ENCODE results near the gene LILRA2.
"Not testable (repeated sequence)": the region's sequence is repeated elsewhere in the genome, so short reads cannot be mapped to it uniquely, and the experiment has no call there.

Gene LILRA2

DNA sequence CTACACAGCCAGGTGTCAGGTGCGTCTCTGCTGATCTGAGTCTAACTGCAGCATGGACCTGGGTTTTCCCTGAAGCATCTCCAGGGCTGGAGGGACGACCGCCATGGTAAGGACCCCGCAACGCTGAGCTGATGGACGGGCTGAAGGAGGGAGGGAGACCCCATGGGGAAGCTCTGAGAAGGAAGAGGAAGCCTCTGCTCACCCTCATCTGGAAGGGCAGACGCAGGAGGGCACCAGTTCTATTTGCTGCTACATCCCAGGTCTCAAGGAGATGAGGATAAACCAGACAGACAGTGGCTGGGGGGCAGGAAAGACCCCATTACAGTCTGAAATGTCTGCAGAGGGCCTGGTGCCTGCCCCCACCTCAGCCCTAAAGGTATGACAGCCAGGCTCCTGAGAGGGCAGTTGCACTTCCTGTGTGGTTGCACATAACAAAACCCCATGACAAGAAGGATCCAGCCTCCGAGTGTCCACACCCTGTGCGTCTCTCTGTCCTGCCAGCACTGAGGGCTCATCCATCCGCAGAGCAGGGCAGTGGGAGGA lies at the start of gene LILRA2:
Gene LILRA2 (plus strand): TSS at position 461 of the 543 bp plus-strand sequence. CDS start 89 bp downstream, outside the sequence.
- DNase-seq: peak; percentile 14

DNA sequence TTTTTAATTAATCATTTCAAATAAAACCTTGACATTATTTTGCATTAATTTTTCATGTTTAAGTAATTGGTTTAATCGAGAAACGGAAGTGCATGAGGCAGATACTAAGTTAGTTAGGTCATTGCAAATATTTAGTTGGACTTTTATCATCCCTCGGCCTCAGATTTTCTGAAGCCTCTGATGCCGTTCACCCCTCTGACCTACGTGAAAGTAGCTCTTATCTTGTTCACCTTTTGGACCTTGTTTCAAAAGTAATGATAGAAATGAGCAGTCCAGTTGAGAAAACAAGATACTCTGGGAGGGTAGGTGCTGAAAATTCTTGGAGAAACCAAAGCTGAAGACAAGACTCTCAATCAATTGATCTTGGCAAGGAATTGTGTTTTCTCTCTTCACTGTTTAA lies 48.0 kb upstream of the LILRA2 start:
- DNase-seq: no peak

DNA sequence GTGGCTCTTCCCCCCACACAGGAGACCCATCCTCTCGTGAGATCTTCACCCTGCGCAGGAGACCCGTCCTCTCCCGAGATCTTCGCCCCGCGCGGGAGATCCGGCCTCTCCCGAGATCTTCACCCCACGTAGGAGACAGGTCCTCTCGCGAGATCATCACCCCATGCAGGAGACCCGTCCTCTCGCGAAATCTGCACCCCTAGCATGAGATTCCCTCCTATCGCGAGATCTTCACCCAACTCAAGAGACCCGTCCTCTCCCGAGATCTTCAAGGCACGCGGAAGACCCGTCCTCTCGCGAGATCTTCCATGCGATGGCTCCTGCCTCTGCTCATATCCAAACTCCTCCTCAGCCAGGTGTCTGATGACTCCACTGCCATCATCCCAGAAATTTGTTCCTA lies 46.6 kb upstream of the LILRA2 start:
- no peak for DNase-seq

DNA sequence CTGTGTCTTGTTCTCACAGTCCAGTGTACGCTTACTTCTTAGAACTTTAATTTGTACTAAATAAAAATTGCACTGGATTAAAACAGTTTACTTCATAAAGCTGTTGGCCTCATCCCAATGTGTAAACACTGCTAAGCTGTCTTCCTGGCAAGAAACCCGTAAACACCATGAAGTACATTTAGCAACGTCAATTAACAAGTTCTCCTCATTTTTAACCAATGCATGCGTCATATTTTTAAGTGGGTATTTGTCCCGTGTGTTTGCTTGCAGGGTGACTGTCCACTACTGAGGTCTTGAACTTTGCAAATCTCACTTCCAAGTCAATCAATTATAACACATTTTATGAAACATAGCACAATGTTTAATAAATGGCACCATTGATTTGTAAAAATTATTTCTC lies 42.7 kb upstream of the LILRA2 start:
- DNase-seq: no peak

DNA sequence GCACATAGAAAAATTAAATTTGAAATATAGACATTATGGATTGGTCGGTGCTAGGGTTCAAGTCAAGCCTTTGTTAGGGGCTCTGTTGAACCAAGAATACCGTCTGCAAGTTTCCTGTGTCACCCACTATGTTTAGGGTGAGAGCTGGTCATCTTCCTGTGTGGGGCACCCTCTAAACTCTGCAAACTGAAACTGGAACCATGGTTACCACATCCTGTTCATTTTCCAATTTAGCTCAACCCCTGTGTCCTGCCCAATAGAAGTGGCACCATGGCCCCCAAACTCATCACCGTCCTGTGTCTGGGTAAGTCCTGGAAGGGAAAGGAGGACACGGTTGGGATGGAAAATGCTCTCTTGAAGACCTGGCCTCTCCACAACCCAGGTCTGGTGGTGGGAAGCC lies 41.1 kb upstream of the LILRA2 start:
- DNase-seq: no peak

DNA sequence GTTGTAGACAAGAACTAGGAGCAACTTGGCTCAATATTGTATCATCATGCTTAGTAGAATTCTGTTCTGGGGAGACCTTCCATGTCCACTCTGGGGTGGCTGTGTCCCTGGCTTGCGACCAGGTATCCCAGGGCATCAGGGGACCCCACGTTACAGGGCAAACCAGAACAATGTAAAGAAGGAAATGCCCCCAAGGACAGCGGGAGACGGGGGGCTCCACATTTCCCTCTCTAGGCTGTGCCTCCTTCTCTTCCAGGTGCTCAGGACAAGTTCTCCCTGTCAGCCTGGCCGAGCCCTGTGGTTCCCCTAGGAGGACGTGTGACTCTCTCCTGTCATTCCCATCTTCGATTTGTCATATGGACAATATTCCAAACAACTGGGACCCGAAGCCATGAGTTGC lies 40.1 kb upstream of the LILRA2 start:
- no peak for DNase-seq

DNA sequence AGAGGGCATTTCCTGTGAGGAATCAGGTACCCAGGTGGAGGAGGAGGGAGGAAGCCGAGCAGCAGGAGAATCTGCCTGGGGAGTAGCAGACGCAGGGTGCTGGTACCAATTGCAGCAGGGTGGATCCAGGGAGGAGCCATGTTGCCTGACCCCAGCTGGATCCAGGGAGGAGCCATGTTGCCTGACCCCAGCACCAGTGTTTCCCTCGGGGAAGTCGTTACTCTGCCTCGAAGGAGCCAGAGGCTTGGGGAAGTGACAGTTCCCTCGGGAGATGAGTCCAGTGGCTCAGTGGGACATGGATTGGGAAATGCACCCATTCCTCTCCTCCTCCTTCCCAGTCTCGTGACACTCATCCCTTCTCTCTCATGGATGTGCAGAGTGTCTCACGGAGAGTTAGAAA lies 39.4 kb upstream of the LILRA2 start:
- no peak for DNase-seq

DNA sequence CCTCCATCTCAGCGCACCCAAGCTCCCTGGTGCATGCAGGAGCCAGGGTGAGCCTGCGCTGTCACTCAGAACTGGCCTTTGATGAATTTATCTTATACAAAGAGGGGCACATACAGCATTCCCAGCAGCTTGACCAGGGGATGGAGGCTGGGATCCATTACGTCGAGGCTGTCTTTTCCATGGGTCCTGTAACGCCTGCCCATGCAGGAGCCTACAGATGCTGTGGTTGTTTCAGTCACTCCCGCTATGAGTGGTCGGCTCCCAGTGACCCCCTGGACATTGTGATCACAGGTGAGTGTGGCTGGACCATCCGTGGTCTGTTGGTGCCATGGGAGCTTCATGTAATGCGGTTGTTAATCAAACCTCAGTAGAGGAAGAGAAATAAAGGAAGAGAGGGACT lies 38.0 kb upstream of the LILRA2 start:
- DNase-seq: no peak

DNA sequence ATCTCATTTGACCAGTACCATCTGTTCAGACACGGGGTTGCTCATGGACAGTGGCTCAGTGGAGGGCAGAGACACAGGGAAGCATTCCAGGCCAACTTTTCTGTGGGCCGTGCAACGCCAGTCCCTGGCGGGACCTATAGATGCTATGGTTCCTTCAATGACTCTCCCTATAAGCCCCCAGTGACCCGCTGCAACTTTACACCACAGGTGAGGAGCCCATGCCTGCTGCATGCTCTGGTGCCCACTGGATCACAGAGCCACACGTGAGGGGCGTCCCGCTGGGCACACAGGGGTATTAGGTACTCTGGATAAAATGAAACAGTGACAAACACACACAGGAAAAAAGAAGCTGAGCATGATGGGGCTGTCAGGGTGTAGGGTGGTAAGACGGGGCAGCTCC lies 36.6 kb upstream of the LILRA2 start:
- no peak for DNase-seq

DNA sequence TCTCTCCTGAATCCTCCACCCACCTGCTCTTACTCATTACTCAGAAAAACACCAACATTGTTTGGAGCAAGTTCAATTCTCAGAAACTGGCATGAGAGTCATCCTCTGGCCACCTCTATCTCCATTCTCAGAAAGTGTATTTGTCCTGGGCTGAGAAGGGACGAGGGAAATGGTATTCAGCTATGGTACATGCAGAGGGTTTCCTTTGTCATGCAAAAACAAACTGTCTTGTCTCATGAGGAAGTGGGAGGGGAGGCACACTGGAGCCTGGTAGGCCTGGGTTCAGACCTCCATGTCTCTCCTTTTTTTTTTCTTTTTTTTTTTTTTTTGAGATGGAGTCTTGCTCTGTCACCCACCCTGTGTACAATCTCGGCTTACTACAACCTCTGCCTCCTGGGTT lies 31.9 kb upstream of the LILRA2 start:
- no peak for DNase-seq

DNA sequence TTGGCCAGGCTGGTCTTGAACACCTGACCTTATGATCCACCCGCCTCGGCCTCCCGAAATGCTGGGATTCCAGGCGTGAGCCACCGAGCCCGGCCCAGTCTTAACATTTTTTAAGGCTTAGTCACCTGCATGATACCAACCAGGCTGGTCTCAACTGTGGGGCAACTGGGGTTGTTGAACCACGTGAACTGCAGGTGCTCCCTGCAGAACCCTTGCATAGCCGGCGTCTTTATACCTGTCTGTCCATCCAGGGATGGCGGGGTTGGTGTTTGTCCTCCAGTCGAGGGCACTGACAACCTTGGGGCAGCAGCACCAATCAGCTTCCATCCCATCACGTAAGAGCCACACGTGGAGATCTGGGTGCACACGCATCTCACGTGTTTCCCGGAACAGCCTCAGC lies 24.8 kb upstream of the LILRA2 start:
- no peak for DNase-seq

DNA sequence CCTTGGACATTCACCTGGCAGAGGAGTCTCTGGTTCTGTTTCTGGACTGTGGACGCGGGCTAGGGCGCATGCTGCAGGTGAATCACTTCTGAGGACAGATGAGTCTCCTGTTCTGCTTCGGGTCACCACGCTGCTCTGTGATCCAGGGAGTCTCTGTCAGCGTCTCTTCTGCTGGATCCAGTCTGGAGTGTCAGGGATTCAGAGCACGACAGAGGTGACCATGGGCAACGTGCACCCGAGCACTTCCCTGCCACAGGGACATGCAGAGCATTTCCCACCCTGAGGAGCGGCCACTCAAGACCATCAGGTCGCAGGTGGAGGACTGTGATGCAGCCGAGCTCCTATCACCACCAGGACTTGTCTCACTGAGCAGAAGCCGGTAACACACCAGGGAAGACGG lies 24.4 kb upstream of the LILRA2 start:
- DNase-seq: no peak

DNA sequence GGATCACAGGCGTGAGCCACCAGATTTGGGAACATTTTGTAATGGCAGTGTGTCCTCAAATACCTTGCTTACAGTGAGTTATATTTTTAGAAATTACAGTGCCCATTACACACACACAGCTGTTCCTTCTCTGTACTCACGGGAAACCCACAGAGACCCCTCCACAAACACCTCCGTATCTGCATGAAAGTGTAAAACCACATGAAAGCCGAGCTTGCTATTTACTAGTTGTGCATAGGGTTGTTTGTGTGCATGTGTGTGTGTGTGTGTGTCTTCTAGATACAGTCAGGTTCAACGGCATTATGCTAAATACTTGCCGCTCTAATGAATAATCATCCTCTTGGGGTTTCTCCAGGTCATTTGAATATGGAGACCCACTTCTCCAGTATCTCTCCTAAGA lies 22.3 kb upstream of the LILRA2 start:
- no peak for DNase-seq

DNA sequence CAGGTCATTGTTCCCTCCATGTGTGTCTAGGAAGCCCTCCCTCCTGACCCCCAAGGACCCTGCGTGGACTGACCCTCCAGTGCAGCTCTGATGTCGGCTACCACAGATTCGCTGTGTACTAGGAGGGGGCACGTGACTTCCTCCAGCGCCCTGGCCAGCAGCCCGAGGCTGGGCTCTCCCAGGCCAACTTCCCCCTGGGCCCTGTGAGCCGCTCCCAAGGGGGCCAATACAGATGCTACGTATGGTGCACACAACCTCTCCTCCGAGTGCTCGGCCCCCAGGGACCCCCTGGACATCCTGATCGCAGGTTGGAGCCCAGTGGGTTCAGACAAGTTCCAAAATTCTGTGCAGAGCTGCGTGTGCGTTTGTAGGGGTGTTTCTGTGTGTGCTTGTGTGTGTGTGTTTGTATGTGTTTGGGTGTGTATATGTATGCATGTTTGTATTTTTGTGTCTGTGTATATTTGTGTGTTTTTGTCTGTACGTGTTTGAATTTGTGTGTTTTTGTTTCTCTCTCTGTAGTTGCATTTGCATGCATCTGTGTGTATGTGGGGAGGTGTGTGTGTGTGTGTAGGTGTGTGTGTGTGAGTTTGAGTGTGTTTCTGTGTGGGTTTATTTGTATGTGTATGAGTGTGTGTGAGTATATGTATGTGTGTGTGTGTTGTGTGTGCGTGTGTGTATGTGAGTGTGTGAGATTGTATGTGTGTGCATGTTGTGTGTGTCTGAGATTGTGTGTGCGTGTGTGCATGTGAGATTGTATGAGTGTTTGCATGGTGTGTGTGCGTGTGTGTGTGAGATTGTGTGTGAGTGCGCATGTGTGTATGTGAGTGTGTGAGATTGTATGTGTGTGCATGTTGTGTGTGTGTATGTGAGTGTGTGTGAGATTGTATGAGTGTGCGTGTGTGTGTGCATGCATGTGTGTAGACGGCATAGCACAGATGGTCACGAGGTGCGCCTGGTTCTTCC lies 21.4 kb upstream of the LILRA2 start:
- DNase-seq: peak; percentile 7

DNA sequence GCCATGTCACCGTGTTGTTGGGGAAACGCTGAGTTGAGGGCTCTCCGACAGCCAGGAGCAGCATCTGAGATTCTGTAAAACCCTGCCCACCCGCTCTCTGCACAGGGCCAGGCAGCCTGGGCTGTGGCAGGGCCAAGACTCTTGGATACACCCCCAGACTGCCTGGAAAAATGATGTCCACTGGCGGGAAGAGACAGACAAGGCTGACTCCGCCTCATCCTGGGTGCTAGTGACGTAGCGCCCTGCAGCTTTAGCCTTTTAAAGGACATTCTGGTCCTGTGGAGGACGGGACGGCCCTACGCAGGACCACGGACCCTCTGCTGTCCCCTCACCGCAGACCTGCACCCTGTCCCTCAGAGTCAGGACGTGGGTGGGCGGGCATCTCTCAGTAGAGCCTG lies 20.7 kb upstream of the LILRA2 start:
- no peak for DNase-seq

DNA sequence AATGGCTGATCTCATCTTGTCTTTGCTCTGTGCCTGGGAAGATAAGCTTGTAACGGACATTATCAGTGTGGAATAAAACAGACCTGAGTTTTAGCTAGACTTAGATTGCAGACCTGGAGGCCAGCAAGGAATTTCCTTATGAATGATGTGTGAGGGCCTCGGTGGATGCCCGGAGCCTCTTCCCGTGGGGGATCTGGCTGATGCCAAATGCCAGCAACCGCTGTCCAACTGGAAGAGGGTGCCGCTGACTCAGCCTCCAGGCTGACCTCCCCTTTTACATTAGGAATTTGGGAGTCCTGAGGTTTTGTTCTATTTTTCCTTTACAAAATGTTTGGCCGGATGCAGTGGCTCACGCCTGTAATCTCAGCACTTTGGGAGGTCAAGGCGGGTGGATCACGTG lies 19.6 kb upstream of the LILRA2 start:
- DNase-seq: no peak

DNA sequence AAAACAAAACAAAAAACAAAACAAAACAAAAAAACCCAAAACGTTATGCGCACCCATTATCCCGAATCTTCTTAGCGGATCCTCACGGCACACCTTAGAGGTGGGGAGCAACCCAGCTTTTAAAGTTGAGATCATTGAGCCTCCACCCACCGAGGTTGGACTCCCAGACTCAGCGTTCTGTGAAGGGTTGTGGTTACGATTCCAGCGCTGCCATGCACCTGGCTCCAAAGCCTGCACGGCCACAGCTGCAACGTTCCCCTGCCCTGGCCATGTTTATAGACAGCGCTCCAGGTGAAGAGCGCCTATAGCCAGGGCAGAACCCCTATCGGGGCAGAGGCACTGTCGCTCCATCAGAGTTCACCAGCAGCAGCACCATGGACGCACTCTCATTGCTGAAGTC lies 18.7 kb upstream of the LILRA2 start:
- DNase-seq: no peak

DNA sequence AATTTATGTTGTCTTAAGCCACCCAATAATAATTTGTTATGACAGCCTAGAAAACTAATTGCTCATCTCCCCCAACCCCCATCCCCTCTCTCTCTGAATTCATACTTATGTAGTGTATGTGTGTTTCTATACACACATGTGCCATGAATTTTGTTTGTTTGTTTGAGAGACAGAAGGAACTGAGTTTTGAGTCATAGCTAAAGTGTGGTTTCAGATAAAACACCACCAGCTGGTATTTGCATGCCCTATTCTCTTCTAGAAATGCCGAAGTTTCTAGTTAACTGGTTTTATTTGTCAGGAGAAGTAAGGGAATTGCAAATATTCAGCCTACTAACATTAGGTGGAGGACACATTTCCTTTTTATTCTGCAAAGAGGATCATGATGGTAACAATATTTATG lies 17.4 kb upstream of the LILRA2 start:
- no peak for DNase-seq

DNA sequence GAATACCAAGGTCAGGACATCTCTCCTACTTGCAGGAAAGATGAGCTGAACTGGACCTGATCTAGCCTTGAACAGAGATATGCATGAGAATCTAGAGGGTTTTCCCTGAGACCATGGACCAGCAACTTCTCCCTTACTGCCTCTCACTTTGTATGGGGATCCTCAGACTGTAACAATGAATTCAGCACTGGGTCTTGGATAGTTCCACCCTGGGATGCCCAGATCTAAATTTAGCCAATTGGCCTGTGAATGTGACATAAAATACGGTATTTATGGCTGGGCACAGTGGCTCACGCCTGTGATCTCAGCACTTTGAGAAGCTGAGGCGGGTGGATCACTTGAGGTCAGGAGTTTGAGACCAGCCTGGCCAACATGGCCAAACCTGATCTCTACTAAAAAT lies 15.3 kb upstream of the LILRA2 start:
- no peak for DNase-seq

DNA sequence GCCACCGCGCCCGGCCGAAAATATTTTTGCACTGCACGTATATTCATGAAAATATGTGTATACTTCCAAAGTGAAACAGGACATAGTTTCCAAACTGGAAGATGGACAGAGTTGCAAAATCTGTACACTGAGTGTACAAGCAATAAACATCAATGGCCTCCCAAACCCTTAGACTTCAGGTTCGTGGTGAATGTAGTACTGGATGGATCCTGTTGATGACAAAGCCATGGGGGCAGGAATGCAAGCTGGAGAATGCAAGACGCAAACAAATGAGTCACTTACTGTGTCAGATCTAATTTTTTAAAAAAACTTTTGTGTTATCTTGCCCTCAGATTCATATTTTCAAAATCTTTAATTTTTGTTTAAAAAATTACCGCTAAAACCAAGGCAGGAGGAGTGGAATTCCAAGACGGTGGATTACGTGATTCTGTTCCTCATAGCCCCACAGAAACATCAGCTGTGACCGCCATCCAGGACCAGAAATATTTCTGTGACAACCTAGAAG lies 12.7 kb upstream of the LILRA2 start:
- DNase-seq: no peak

DNA sequence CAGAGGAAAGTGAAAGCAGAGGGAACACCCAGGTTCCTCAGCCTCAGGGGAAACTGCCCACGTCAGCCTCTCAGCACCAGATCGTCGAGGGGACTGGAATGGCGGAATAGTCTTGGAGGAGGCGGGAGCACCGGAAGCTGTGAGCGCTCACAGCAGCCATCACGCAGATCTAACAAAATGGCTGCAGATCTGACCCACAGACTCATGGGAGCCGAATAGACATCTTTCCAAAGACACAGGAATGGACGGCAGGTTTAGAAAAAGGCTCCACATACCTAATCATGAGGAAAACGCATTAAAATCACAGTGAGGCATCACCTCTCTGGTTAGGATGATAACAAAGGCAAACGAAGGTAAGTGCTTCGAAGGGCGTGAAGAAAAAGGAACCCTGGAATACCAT lies 11.8 kb upstream of the LILRA2 start:
- no peak for DNase-seq

DNA sequence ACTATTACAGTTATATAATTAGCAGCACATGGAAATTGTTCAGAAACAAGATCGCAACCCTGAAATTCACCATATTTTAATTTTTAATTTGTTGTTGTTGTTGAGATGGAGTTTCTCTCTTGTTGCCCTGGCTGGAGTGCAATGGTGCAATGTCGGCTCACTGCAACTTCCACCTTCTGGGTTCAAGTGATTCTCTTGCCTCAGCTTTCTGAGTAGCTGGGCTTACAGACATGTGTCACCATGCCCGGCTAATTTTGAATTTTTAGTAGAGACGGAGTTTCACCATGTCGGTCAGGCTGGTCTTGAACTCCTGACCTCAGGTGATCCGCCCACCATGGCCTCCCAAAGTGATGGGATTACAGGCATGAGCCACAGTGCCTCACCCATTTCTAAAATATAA lies 10.4 kb upstream of the LILRA2 start:
- DNase-seq: not testable (repeated sequence)

DNA sequence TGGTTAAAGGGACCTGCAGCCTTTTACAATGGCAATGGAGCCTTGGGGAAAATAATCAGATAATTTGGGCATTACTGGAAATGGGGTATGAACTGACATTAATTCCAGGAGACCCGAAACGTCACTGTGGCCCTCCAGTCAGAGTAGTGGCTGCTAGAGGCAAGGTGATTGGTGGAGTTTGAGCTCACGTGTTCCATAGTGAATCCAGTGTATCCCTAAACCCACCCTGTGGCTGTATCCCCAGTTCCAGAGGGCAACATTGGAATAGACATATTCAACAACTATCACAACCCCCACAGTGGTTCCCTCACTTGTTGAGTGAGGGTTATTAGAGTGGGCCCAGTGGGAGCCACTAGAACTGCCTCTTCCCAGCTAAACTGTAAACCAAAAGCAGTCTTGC lies 3.3 kb upstream of the LILRA2 start:
- DNase-seq: no peak
